Keratinocyte (primary cell): ENCODE results near the gene EPHB1.

Experiments
- EZH2 ChIP-seq: IDR thresholded peaks from one replicate; pipeline ENCODE4 v1.6.1; 2012; ENCODE audit warnings: inconsistent platforms, mild to moderate bottlenecking, low read length, moderate library complexity
- TF ChIP-seq, protein P1 (sequence below), 3 experiments: IDR thresholded peaks in 1 of 3; conservative IDR thresholded peaks in 1 of 3; optimal IDR thresholded peaks in 1 of 3; 2 replicates in 2 of 3; 3 replicates in 1 of 3; pipeline versions ENCODE3 to v1.5.1; 2011; ENCODE audit warnings: low read length in 3 of 3, mild to moderate bottlenecking in 3 of 3, moderate library complexity in 2 of 3, control low read depth in 1 of 3, inconsistent platforms in 1 of 3; ENCODE audit not compliant: insufficient read depth in 2 of 3; ENCODE audit errors: extremely low read depth in 1 of 3

DNA sequence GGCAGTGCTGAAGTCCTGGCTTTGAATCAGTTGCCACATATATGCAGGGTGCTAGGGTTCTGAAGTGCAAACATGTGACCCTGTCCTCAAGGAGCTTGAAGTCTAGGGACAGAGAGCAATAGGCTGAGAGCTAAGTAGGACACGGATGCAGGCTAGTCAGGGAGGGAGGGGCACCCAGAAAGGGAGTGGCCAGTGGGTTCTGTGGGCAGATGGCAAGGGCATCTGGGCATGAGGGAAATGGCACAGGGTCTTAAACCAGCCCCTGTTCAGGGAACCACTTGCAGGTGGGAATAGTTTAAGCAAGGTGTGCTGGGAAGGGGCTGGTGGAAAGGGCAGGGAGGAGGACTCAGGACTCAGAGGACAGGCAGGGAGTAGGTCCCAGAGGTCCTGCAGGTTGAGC is 46.4 kb upstream of the EPHB1 start:
- TF ChIP-seq, protein P1, sequence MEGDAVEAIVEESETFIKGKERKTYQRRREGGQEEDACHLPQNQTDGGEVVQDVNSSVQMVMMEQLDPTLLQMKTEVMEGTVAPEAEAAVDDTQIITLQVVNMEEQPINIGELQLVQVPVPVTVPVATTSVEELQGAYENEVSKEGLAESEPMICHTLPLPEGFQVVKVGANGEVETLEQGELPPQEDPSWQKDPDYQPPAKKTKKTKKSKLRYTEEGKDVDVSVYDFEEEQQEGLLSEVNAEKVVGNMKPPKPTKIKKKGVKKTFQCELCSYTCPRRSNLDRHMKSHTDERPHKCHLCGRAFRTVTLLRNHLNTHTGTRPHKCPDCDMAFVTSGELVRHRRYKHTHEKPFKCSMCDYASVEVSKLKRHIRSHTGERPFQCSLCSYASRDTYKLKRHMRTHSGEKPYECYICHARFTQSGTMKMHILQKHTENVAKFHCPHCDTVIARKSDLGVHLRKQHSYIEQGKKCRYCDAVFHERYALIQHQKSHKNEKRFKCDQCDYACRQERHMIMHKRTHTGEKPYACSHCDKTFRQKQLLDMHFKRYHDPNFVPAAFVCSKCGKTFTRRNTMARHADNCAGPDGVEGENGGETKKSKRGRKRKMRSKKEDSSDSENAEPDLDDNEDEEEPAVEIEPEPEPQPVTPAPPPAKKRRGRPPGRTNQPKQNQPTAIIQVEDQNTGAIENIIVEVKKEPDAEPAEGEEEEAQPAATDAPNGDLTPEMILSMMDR (optimal IDR thresholded peaks at IDR 0.05 in 1 of 3, IDR thresholded peaks at IDR 0.05 in 1 of 3, conservative IDR thresholded peaks at IDR 0.05 in 1 of 3; ENCODE audit: extremely low read depth in 1 of 3, insufficient read depth in 2 of 3, low read length in 3 of 3): no peak
- TF ChIP-seq EZH2: no peak
